WTC11 (cell line): ENCODE results near the gene PPP1R3F. TPM values are rescaled to one million over a fixed set of nuclear protein-coding genes. Genes with fewer than 3 reads are reported as not detected.

Experiments used
- ATAC-seq: fragments of 200-7000 bp; cut with Tn5 transposase; 2 replicates; pipeline ENCODE4 v1.10.0; 2021; ENCODE audit warnings: mild to moderate bottlenecking, moderate library complexity
- CTCF ChIA-PET: fragments of 300-600 bp; sonication (Branson Sonifier 250); formaldehyde crosslinking; loops from one replicate; lab custom pipeline; 2021; ENCODE audit warnings: antibody characterized with exemption; lab: Charles Lee
- POLR2A ChIA-PET: fragments of 350-600 bp; sonication (Branson Sonifier 250); formaldehyde crosslinking; loops from one replicate; lab custom pipeline; 2021; ENCODE audit warnings: antibody characterized with exemption; lab: Charles Lee
- DNase-seq: peaks from one replicate; pipeline ENCODE4 v3.0.0; 2021; ENCODE audit warnings: low spot score
- H3K27ac Mint-ChIP-seq: 2 replicates; pipeline ENCODE4 v1.8.0; 2021; ENCODE audit warnings: mixed read lengths
- H3K27me3 Mint-ChIP-seq: 2 replicates; pipeline ENCODE4 v1.8.0; 2021; ENCODE audit warnings: low read depth, mild to moderate bottlenecking, moderate library complexity, mixed read lengths
- H3K36me3 Mint-ChIP-seq: 2 replicates; pipeline ENCODE4 v1.8.0; 2021; ENCODE audit warnings: mixed read lengths
- H3K4me1 Mint-ChIP-seq: 2 replicates; pipeline ENCODE4 v1.8.0; 2022; ENCODE audit warnings: mixed read lengths
- H3K4me3 Mint-ChIP-seq: 2 replicates; pipeline ENCODE4 v1.8.0; 2021; ENCODE audit warnings: mild to moderate bottlenecking, moderate library complexity, mixed read lengths
- H3K9me3 Mint-ChIP-seq: 2 replicates; pipeline ENCODE4 v1.8.0; 2021; ENCODE audit warnings: mixed read lengths
- ARID4B ChIP-seq: sonication (generic); formaldehyde crosslinking; IDR thresholded peaks from 2 replicates; pipeline ENCODE4 v1.8.0; 2023; ENCODE audit warnings: missing genetic modification reagents, mild to moderate bottlenecking, borderline replicate concordance
- E2F1 ChIP-seq: sonication (generic); formaldehyde crosslinking; IDR thresholded peaks from 2 replicates; pipeline ENCODE4 v1.8.0; 2022; ENCODE audit warnings: mild to moderate bottlenecking, missing genetic modification reagents
- EMX1 ChIP-seq: fragments of 250-450 bp; sonication (Bioruptor Pico); IDR thresholded peaks from 2 replicates; pipeline ENCODE4 v1.8.0; 2021; ENCODE audit warnings: mild to moderate bottlenecking
- FOXP4 ChIP-seq: sonication (generic); formaldehyde crosslinking; IDR thresholded peaks from 2 replicates; pipeline ENCODE4 v1.8.0; 2022; ENCODE audit warnings: mild to moderate bottlenecking, missing genetic modification reagents
- JAZF1 ChIP-seq: fragments of 250-450 bp; sonication (Bioruptor Pico); IDR thresholded peaks from 2 replicates; pipeline ENCODE4 v1.9.0; 2021; ENCODE audit warnings: moderate library complexity, mild to moderate bottlenecking, inconsistent platforms
- NR1H2 ChIP-seq: sonication (generic); formaldehyde crosslinking; IDR thresholded peaks from 2 replicates; pipeline ENCODE4 v1.9.0; 2021; ENCODE audit warnings: mild to moderate bottlenecking, moderate library complexity, missing genetic modification reagents
- NR2C2 ChIP-seq: sonication (generic); formaldehyde crosslinking; IDR thresholded peaks from 2 replicates; pipeline ENCODE4 v1.8.0; 2022; ENCODE audit warnings: mild to moderate bottlenecking, missing genetic modification reagents
- OVOL2 ChIP-seq: fragments of 250-450 bp; sonication (Bioruptor Pico); IDR thresholded peaks from 2 replicates; pipeline ENCODE4 v1.9.0; 2021; ENCODE audit warnings: mild to moderate bottlenecking, borderline replicate concordance
- PRRX2 ChIP-seq: fragments of 250-450 bp; sonication (Bioruptor Pico); IDR thresholded peaks from 2 replicates; pipeline ENCODE4 v1.8.0; 2021; ENCODE audit warnings: mild to moderate bottlenecking
- RORB ChIP-seq: fragments of 250-450 bp; sonication (Bioruptor Pico); IDR thresholded peaks from 2 replicates; pipeline ENCODE4 v1.9.0; 2021; ENCODE audit warnings: mild to moderate bottlenecking
- TCF7 ChIP-seq: sonication (generic); formaldehyde crosslinking; IDR thresholded peaks from 2 replicates; pipeline ENCODE4 v1.8.0; 2022; ENCODE audit warnings: mild to moderate bottlenecking, low read depth, missing genetic modification reagents, moderate library complexity
- ZNF317 ChIP-seq: sonication (generic); formaldehyde crosslinking; IDR thresholded peaks from 2 replicates; pipeline ENCODE4 v1.8.1; 2023; ENCODE audit warnings: low read depth, mild to moderate bottlenecking, moderate library complexity, missing genetic modification reagents, borderline replicate concordance
- ZNF671 ChIP-seq: fragments of 250-450 bp; sonication (Bioruptor Pico); IDR thresholded peaks from 2 replicates; pipeline ENCODE4 v1.8.0; 2021; ENCODE audit warnings: mild to moderate bottlenecking
- total RNA-seq: library from RNA; stranded (reverse); gene quantifications from 3 replicates; pipeline ENCODE4 v1.2.3, GENCODE V29; 2021
- TF ChIP-seq, protein P1 (sequence below): fragments of 250-450 bp; sonication (Bioruptor Pico); IDR thresholded peaks from 2 replicates; pipeline ENCODE4 v2.1.2; 2022; ENCODE audit warnings: mild to moderate bottlenecking, moderate library complexity
- TF ChIP-seq, protein P2 (sequence below): sonication (generic); formaldehyde crosslinking; IDR thresholded peaks from 2 replicates; pipeline ENCODE4 v1.8.1; 2022; ENCODE audit warnings: low read depth, missing genetic modification reagents, borderline replicate concordance
- TF ChIP-seq, protein P3 (sequence below): sonication (generic); formaldehyde crosslinking; IDR thresholded peaks from 2 replicates; pipeline ENCODE4 v1.8.0; 2023; ENCODE audit warnings: mild to moderate bottlenecking, missing genetic modification reagents
- TF ChIP-seq, protein P4 (sequence below): fragments of 250-450 bp; sonication (Bioruptor Pico); conservative IDR thresholded peaks from 2 replicates; pipeline ENCODE4 v1.9.0; 2021; ENCODE audit warnings: mild to moderate bottlenecking

PPP1R3F gene
- total RNA-seq, 1 experiment from 2014 or later = 7.0 TPM

DNA sequence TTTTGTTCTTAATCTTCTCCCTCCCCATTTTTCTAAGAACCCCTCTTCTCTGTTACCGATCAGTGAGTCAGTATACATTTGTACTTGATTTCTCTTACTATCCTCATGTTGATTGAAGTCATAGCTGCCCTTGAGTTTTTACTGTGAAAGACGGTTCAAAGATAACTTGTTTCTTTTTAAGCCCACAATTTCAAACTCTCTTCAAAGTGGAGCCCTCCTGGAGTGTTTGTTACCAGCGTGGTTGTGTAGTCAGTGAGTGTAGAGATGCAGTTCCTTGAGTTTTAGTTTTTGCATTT lies 7.9 kb downstream of the PPP1R3F start:
- peaks cover 2% of the 10 kb centered on the region; the same call in 1 of the 2 replicates for H3K36me3 Mint-ChIP-seq
- no peak for ATAC-seq
- no peak for DNase-seq
- TF ChIP-seq OVOL2 (CRISPR knock-in tag) (no peak), JAZF1 (CRISPR knock-in tag) (no peak), NR2C2 (CRISPR knock-in tag) (no peak), RORB (no peak), ZNF671 (no peak)
- TF ChIP-seq, protein P1, sequence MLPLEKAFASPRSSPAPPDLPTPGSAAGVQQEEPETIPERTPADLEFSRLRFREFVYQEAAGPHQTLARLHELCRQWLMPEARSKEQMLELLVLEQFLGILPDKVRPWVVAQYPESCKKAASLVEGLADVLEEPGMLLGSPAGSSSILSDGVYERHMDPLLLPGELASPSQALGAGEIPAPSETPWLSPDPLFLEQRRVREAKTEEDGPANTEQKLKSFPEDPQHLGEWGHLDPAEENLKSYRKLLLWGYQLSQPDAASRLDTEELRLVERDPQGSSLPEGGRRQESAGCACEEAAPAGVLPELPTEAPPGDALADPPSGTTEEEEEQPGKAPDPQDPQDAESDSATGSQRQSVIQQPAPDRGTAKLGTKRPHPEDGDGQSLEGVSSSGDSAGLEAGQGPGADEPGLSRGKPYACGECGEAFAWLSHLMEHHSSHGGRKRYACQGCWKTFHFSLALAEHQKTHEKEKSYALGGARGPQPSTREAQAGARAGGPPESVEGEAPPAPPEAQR (CRISPR knock-in tag) = no peak
- TF ChIP-seq, protein P2, sequence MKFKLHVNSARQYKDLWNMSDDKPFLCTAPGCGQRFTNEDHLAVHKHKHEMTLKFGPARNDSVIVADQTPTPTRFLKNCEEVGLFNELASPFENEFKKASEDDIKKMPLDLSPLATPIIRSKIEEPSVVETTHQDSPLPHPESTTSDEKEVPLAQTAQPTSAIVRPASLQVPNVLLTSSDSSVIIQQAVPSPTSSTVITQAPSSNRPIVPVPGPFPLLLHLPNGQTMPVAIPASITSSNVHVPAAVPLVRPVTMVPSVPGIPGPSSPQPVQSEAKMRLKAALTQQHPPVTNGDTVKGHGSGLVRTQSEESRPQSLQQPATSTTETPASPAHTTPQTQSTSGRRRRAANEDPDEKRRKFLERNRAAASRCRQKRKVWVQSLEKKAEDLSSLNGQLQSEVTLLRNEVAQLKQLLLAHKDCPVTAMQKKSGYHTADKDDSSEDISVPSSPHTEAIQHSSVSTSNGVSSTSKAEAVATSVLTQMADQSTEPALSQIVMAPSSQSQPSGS (CRISPR knock-in tag) = no peak
- no peak overlapping the region for H3K4me3 Mint-ChIP-seq
- no peaks in the 10 kb centered on the region for H3K27me3 Mint-ChIP-seq
- peaks cover 17% of the 10 kb centered on the region for H3K4me1 Mint-ChIP-seq
- ChIA-PET POLR2A (no interaction called here), CTCF (no interaction called here)
- no peaks in the 10 kb centered on the region for H3K9me3 Mint-ChIP-seq
- H3K27ac Mint-ChIP-seq = 0 out of 2 replicates have a peak overlapping the region, but pooled peaks have one; percentile 54

- Mint-ChIP-seq H3K36me3 (peaks cover under 1% of the 10 kb centered on the region; the same call in 1 of the 2 replicates), H3K4me1 (peaks cover 17% of the 10 kb centered on the region), H3K9me3 (no peaks in the 10 kb centered on the region), H3K27me3 (no peaks in the 10 kb centered on the region), H3K27ac (0 out of 2 replicates have a peak overlapping the region, but pooled peaks have one; percentile 54), H3K4me3 (no peak overlapping the region)
- CTCF ChIA-PET = no interaction called here
- POLR2A ChIA-PET = no interaction called here
- ATAC-seq (no peak), DNase-seq (no peak)
- TF ChIP-seq, protein P3, sequence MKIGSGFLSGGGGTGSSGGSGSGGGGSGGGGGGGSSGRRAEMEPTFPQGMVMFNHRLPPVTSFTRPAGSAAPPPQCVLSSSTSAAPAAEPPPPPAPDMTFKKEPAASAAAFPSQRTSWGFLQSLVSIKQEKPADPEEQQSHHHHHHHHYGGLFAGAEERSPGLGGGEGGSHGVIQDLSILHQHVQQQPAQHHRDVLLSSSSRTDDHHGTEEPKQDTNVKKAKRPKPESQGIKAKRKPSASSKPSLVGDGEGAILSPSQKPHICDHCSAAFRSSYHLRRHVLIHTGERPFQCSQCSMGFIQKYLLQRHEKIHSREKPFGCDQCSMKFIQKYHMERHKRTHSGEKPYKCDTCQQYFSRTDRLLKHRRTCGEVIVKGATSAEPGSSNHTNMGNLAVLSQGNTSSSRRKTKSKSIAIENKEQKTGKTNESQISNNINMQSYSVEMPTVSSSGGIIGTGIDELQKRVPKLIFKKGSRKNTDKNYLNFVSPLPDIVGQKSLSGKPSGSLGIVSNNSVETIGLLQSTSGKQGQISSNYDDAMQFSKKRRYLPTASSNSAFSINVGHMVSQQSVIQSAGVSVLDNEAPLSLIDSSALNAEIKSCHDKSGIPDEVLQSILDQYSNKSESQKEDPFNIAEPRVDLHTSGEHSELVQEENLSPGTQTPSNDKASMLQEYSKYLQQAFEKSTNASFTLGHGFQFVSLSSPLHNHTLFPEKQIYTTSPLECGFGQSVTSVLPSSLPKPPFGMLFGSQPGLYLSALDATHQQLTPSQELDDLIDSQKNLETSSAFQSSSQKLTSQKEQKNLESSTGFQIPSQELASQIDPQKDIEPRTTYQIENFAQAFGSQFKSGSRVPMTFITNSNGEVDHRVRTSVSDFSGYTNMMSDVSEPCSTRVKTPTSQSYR (CRISPR knock-in tag) = no peak
- no peak for TF ChIP-seq E2F1 (CRISPR knock-in tag)
- no peak for TF ChIP-seq NR1H2 (CRISPR knock-in tag)
- TF ChIP-seq FOXP4 (CRISPR knock-in tag) = no peak
- no peak for TF ChIP-seq EMX1 (CRISPR knock-in tag)
- no peak for TF ChIP-seq PRRX2 (CRISPR knock-in tag)
- TF ChIP-seq ARID4B = no peak
- no peak for TF ChIP-seq TCF7 (CRISPR knock-in tag)
- no peak for TF ChIP-seq ZNF671
- TF ChIP-seq, protein P4, sequence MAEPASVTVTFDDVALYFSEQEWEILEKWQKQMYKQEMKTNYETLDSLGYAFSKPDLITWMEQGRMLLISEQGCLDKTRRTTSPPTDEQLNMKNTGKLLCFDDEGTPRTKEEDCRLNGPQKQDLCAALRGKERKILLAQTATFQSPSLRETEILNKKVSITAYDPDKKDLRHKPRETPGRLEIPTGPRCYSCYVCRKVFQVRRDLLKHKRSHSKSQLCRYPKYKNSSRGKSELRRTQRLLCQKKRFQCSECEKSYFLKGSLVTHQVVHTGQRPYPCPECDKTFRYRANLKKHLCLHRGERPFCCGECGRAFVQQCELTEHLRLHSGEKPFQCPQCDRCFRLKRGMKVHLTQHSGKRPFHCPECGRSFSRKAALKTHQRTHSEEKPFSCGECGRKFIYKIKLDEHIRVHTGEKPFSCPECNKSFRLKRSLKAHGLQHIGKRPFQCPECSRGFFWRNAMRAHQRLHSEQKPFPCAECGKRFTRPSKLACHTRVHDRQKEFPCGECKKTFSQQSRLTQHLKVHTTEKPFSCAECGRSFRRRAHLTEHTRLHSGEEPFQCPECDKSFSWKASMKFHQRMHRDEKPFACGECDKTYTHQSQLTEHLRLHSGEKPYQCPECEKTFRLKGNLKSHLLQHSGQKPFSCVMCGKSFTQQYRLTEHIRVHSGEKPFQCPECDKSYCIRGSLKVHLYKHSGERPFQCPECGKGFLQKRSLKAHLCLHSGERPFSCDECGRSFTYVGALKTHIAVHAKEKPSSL (CRISPR knock-in tag) = no peak
- no peak for TF ChIP-seq ZNF317 (CRISPR knock-in tag)
Measured at GRCh38 chrX:49278081-49278480, 8.5 kb downstream of the PPP1R3F start.
